ENCODE data around the gene OR2B2.
A peak's percentile ranks its signal among the peaks of the same experiment; 100 is the strongest.

Gene OR2B2

DNA sequence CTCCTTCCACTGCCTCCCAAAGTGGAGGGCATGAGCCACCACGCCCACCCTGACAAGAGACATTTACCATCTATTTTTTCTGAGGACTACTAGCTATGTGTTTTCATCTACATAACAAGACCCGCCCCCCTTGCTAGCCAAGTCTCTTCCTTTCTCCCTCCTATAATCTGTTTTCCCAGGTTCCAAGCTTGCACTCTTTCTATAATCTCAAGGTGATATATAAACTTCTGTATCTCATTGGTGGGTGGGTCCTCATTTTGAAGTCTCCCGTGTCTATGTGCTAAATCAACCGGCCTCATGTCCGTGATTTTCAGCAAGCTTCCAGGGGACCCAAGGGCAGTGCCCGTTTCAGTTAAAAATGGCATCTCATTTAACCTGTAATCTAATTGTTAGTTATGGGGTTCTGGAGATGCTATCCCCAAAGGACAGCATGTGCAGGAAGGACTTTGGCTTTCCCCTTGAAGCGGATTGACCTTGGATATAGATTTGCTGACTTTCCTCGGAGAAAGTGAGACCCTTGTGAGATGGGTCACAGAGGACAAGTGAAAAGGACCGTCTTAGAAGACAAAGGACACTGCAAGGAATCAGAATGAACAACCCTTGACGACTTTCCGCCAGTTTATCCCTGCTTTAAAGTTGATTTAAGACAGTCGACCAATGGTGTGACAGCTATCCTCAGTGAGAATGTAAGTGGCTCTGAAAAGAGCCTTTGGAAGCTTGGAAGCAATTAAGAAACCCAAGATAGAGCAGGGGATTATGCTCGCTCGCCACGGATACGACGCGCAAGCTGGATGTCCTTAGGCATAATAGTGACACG is 22.4 kb downstream of the OR2B2 start:
- peak overlapping the region; percentile 65 for H3K4me3 ChIP-seq (ENCODE audit: low read depth, low read length)
- TF ChIP-seq MYC (IDR thresholded peaks at IDR 0.05; ENCODE audit: low read depth, low read length): no peak
- TF ChIP-seq, protein P1, sequence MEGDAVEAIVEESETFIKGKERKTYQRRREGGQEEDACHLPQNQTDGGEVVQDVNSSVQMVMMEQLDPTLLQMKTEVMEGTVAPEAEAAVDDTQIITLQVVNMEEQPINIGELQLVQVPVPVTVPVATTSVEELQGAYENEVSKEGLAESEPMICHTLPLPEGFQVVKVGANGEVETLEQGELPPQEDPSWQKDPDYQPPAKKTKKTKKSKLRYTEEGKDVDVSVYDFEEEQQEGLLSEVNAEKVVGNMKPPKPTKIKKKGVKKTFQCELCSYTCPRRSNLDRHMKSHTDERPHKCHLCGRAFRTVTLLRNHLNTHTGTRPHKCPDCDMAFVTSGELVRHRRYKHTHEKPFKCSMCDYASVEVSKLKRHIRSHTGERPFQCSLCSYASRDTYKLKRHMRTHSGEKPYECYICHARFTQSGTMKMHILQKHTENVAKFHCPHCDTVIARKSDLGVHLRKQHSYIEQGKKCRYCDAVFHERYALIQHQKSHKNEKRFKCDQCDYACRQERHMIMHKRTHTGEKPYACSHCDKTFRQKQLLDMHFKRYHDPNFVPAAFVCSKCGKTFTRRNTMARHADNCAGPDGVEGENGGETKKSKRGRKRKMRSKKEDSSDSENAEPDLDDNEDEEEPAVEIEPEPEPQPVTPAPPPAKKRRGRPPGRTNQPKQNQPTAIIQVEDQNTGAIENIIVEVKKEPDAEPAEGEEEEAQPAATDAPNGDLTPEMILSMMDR (IDR thresholded peaks at IDR 0.05; ENCODE audit: low read depth, low read length): no peak
- TF ChIP-seq POLR2A (IDR thresholded peaks at IDR 0.05; ENCODE audit: extremely low read depth, insufficient read length): no peak
- TF ChIP-seq, protein P2, sequence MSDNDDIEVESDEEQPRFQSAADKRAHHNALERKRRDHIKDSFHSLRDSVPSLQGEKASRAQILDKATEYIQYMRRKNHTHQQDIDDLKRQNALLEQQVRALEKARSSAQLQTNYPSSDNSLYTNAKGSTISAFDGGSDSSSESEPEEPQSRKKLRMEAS (IDR thresholded peaks at IDR 0.05; ENCODE audit: low read depth, low read length): no peak
- peak; percentile 70 for DNase-seq (ENCODE audit: low read depth)

DNA sequence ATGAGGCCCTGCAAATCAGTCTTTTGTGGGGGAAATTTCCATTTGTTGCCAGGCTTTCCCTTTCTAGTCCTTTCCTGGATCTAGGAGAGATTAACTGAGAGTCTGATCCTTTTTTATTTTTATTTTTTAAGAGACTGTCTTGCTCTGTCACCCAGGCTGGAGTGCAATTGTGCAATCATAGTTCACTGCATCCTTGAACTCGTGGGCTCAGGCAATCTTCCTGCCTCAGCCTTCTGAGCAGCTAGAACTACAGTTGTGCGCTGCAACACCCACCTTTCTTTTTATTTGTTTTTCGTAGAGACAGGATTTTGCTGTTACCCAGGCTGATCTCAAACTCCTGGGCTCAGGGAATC is 22.9 kb downstream of the OR2B2 start:
- peak; percentile 79 for DNase-seq (ENCODE audit: low read depth)
- peak overlapping the region; percentile 65 for H3K4me3 ChIP-seq (ENCODE audit: low read depth, low read length)
- no peak for TF ChIP-seq MYC (IDR thresholded peaks at IDR 0.05; ENCODE audit: low read depth, low read length)
- TF ChIP-seq, protein P1 (IDR thresholded peaks at IDR 0.05; ENCODE audit: low read depth, low read length): no peak
- TF ChIP-seq, protein P2 (IDR thresholded peaks at IDR 0.05; ENCODE audit: low read depth, low read length): no peak
- no peak for TF ChIP-seq POLR2A (IDR thresholded peaks at IDR 0.05; ENCODE audit: extremely low read depth, insufficient read length)

DNA sequence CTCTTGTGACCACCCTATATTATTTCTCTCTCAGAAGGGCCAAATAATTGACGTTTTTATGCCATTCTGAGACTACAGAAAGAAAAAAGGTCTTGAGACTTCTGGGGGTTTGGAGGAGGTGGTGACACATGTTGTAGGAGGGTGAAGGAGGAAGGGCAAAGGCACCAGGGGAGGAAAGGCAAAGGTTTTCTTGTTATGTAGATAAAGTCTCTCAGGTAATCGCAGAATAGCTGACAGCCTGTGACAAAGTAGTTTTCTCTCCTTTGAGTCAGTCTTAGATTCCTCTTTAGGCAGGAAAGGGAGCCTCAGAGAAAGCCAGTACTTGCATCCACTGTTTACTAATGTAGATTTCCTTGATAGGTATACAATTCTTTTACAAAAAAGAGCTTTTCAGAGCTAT is 23.6 kb downstream of the OR2B2 start:
- no peak overlapping the region for H3K4me3 ChIP-seq (ENCODE audit: low read depth, low read length)
- DNase-seq (ENCODE audit: low read depth): no peak
- TF ChIP-seq MYC (IDR thresholded peaks at IDR 0.05; ENCODE audit: low read depth, low read length): no peak
- TF ChIP-seq POLR2A (IDR thresholded peaks at IDR 0.05; ENCODE audit: extremely low read depth, insufficient read length): no peak
- TF ChIP-seq, protein P2 (IDR thresholded peaks at IDR 0.05; ENCODE audit: low read depth, low read length): no peak
- TF ChIP-seq, protein P1 (IDR thresholded peaks at IDR 0.05; ENCODE audit: low read depth, low read length): no peak

DNA sequence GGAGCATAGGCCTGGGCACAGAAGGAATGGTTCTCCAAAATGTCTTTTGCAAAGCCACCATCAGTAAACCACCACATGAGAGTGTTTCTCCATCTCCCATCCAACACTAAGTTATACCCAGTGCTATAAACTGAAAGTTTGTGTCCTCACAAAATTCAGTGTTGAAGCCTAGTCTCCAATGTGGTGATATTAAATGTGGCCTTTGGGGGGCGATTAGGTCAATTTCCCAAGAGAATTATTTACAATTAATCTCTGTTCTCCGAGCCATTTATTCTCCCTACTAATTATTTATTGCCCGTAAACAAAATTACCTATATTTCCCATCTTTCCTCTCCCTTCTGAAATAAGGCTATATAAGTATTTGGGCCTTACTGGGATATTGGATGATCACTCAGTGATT is 26.1 kb downstream of the OR2B2 start:
- no peak overlapping the region for H3K4me3 ChIP-seq (ENCODE audit: low read depth, low read length)
- TF ChIP-seq, protein P2 (IDR thresholded peaks at IDR 0.05; ENCODE audit: low read depth, low read length): no peak
- no peak for DNase-seq (ENCODE audit: low read depth)

DNA sequence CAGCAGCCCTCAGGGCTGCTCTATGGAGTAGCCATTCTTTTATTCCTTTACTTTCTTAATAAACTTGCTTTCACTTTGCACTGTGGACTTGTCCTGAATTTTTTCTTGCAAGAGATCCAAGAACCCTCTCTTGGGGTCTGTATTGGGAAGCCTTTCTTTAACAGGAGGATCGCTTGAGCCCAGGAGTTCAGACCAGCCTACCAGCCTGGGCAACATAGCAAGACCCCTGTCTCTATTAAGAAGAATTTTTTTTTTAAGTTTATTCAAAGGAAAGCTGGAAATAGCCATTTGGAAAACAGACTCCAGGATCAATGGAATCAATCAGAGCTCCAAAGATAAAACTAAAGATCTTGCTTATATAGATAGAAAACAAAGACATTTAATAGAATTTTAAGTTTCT is 29.1 kb downstream of the OR2B2 start:
- H3K4me3 ChIP-seq (ENCODE audit: low read depth, low read length): no peak overlapping the region
- TF ChIP-seq, protein P2 (IDR thresholded peaks at IDR 0.05; ENCODE audit: low read depth, low read length): no peak
- TF ChIP-seq MYC (IDR thresholded peaks at IDR 0.05; ENCODE audit: low read depth, low read length) (no peak), POLR2A (IDR thresholded peaks at IDR 0.05; ENCODE audit: extremely low read depth, insufficient read length) (no peak)
- TF ChIP-seq, protein P1 (IDR thresholded peaks at IDR 0.05; ENCODE audit: low read depth, low read length): no peak
- no peak for DNase-seq (ENCODE audit: low read depth)

DNA sequence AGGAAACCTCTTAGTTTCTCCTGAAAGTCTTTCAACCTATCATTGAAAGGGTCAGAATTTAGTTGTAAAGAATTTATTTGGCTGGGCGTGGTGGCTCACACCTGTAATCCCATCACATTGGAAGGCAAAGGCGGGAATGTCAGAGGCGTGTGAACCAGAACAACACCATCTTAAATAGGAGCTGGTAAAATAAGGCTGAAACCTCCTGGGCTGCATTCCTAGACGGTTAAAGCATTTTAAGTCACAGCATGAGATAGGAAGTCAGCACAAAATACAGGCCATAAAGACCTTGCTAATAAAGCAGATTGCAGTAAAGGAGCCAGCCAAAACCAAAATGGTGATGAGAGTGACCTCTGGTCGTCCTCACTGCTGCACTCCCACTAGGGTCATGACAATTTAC is 29.6 kb downstream of the OR2B2 start:
- DNase-seq (ENCODE audit: low read depth): no peak
- H3K4me3 ChIP-seq (ENCODE audit: low read depth, low read length): no peak overlapping the region
- TF ChIP-seq, protein P1 (IDR thresholded peaks at IDR 0.05; ENCODE audit: low read depth, low read length): no peak
- TF ChIP-seq MYC (IDR thresholded peaks at IDR 0.05; ENCODE audit: low read depth, low read length): no peak
- no peak for TF ChIP-seq POLR2A (IDR thresholded peaks at IDR 0.05; ENCODE audit: extremely low read depth, insufficient read length)
- TF ChIP-seq, protein P2 (IDR thresholded peaks at IDR 0.05; ENCODE audit: low read depth, low read length): no peak

Data from NB4 (cell line).